HG03025 (cell line): Measurements from ENCODE around the gene MYL7.

ENCODE experiments used
- ATAC-seq: cut with Tn5 transposase; IDR thresholded peaks from one replicate; pipeline ENCODE4 v1.9.1; 2021; ENCODE audit warnings: mild to moderate bottlenecking, moderate library complexity; ENCODE audit not compliant: unreplicated experiment, low FRiP score

Gene MYL7

DNA sequence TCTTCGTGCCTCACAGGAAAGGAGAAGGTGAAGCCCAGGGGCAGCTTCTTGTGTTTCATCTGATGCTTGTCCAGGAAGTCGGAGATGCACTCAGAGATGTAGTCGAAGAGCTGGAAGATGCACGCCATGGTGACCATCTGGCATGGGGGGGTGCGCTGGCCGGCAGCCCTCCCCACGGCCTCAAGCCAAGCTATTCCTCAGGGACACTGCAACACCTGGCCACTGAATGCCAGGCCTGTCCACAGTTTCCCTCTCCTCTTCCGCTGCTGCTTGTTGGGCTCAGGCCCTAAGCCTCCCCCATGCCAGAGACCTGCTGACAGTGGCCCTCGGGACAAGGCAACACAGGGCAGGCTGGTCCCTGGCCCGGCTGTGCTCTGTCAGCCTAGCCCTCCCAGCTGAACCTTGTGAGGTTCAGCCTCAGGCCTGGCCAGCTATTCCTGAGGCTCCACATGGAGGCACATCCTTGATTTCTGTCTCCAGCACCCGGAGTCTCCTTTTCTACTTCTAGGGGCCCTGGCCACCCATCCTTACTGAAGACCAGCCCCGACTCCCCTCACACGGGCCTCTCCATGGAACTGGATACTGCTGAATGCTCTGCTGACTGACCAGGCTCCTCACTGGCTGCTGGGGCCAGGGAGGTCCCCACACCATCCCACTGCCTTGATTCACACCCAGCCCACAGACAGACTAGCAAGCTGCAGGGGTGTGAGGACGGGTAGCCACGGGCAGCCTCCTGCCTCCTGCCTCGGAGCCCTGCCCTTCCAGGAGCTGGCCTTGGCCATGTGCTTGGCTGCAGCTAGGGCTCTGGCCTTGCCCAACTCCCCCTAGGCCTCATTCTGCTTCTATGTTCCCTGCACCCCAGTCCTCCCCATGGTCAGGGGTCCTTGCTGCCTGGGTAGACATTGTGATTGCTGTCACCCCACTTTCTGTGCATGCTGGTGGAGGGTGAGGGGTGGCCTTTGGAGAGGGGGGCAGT is 10.1 kb upstream of the MYL7 start:
- ATAC-seq: no peak

DNA sequence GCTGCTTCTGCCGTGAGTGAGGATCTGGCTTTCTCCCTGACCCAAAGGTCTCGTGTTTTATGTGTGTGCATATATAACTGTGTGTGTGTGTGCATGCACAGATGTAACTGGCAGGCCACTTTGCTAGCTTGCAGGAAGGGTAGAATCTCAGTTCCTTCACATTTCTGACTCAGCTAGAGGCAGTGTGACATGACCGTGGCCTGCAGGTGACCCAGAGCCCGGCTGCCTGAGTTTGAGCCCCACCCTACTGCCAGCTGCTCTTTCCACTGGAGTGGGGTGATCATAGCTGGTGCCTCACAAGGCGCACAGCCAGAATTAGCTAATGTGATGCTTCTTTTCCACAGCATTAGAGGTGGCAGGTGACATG is 9.3 kb upstream of the MYL7 start:
- no peak for ATAC-seq

DNA sequence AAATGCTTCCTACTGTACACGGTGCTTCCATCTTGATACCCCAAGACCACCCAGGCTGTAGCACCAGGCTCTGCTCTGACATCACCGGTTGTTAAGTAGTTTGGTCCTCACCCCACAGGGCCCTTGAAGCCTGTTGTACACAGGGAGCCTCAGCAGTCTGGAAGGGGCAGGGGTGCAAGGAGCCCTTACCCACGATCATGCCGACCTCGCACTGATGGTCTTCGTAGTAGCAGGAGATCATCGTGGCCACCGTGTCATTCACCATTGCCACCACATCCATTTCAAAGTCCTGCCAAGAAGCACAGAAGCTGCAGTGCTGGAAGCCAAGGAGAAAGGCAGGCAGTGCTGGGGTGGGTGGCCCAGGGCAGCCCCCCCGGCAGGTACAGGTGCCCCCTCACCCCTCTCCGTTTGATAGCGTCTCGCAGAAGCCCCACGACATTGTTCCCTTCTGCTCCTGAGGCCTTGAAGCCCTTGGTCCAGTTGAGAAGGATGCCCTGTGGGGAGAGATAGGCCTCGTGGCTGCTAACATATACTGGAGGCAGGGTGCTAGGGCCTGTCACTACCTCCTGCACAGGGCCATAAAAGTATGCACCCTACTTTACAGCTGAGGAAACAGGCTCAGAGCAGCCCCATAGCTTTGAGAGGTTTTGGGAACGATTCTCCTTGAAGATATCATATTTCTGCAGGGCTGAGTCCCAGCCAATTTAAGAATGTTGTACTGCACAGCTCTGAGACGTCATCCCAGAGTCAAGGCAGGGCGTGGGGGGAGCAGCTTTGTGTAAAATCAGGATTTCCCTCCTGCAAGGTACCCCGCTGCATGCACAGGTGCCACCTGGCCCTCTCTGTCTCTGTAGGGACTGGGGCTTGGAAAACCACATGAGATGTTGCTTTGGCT is 8.7 kb upstream of the MYL7 start:
- ATAC-seq: no peak

DNA sequence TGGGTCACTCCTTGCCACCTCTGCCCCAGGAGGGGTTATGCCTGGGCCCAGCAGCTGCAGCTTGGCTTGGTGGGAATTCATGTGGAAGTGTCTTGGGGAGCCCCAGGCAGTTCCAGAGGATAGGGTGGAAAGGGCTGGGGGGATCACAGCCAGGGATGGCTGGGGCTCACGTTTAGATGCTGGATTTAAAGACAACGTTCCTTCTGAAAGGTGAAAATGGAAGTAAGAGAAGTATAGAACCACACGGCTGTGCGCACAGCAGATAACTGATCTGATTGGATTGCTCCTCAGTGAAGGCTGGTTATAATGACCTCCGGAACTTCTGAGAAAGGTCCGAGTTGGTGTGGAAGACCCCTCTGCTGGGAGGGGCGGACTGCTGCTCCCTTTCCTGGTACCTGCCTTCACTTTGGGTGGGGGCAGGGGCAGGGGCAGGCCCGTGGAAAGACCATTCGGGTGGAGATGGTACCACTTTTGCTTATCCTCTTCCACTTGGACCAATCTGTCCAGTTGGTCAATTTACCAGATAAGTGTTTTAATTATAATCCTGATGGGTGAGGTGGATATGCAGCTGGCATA is 7.9 kb upstream of the MYL7 start:
- no peak for ATAC-seq

DNA sequence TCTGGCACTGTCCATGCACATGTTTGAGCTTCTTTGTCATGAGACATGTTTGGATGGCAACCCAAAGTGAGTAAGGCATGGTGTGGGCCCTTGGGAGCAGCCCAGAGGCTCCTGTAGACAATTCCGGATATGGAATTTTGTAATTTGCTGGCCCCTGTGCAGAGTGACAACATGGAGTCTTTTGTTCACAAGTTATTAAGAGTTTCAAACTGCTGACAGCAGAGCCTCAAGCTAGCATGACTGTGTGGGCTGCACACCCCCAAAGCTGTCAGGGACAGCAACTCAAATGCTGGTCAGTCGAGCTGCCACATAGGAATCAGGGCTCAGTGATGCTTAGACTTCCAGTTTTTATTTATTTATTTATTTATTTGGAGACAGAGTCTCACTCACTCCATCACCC is 7.0 kb upstream of the MYL7 start:
- no peak for ATAC-seq

DNA sequence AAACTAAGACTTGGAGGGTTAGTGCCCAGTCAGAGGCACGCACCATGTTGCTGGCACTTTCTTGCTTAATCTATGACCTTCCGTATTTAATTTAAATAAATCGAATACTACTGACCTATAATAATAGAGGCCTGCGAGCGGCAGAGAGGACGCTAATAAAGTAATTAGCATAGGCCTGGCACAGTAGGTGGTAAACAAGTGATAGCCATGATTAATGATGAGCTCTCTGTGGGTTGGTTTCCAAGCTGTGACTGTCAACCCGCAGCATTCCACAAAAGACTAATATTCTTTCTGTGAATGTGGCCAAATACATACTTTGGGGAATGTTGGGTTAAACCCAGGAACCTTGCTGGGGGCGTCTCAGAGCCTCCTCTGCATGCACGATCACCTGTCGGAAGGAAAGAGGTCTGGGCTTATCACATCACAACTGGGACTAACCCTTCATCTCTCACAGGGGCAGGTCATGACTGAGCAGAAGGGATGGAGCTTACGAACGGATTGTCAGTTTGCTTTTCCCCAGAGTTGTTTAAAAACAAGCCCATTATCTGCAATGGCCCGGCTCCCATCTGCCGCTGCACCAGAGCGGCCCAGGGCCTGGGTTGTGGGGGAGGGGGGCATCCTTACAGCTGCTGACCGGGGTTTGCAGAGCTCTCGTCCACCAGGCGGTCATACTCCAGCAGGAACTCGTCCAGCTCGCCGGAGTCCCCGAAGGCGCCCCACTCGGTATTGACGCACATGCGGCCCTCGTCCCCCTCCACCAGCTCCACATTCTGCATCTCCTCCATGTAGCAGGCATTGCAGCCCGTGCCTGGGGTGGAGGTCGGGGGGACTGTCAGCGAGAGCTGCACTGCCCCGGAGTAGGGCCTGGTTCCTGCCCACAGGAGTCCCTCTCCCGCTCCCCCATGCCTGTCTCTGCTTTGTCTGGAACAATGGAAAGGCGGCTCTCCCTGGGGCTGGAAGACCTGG is 6.2 kb upstream of the MYL7 start:
- ATAC-seq: no peak

DNA sequence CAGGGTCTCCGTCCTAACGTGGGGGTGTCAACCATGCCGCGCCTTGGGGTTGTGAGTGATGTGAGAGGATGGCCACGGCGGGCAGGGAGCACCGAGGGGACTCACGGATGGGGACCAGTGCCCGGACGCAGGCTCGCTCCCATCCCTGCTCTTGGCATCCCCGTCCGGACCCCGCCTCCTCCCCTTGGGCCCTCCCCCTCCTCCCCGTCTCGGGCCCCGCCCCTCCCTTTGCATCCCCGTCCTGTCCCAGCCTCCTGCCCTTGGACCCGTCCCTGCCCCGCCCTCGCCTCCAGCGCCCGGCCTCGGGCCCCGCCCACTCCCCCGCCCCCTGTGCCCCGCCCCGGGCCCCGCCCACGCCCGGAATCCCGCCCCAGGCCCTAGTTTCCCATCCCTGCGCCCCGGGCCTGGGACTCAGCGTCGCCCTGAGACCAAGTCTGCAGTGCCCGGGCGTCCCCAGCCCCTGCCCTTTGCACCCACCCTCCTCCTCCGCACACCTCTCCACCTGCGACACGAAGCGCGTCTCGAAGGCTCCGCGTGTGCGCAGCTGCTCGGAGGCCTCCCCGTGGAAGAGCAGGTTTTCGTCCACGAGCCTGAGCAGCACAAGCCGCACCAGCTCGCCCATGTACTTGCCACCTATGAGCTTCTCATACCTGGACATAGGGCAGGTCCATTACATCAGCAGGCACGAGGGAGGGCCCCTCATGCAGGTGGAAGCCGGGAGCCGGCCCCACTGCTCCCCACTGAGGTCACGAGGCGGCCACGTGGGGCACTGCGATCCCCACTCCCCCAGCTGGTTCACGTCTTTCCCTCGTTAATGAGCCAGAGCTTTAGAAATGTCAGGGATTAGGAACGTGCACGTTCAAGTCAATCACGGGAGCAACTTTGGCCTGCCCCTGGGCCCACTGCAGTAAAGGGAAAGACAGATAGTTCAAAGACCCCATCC is 5.1 kb upstream of the MYL7 start:
- no peak for ATAC-seq

DNA sequence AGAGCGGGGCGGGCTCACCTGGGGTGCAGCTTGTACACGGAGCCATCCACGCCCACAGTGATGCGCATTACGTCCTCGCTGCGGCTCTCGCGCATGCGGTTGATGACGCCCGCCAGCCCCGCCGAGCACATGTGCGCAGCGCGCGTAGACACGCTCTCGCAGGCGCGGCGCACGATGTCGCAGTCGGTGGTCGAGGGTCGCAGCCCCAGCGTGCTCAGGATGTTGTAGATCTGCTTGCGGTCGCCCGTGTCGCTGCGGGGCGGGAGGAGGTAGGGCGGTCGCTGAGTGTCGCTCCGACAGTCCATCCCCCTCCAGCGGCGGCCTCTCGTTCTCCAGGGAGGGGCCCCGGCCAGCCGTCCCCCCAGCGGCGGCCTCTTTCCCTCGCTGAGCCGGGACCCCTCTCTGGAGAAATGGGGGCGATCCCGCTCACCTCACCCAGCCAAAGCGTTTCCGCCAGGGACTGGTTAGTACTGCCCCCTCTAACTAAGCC is 4.4 kb upstream of the MYL7 start:
- no peak for ATAC-seq

DNA sequence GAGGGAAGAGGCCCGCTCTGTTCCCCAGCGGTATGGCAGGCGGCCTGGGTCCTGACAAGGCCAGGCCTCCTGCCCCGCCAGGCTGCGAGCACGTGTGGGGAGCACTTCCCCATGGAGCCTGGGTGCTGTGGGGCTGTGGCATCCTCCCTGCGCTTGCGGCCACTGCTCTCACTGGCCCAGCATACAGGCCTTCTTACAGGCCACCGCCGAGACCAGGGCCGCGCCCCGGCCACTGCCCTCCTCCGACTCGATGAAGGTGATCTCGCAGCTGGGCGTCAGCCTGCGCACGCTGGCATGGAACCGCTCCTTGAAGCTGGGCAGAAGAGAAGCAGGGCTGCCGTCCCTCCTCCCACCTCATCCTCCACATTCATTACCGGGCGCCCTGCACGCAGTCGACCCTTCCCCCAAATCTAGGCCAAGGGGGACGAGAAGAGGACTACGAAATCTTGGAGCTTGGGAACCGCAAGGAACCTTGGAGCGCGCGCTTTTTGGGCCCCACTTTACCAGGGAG is 3.9 kb upstream of the MYL7 start:
- ATAC-seq: no peak

DNA sequence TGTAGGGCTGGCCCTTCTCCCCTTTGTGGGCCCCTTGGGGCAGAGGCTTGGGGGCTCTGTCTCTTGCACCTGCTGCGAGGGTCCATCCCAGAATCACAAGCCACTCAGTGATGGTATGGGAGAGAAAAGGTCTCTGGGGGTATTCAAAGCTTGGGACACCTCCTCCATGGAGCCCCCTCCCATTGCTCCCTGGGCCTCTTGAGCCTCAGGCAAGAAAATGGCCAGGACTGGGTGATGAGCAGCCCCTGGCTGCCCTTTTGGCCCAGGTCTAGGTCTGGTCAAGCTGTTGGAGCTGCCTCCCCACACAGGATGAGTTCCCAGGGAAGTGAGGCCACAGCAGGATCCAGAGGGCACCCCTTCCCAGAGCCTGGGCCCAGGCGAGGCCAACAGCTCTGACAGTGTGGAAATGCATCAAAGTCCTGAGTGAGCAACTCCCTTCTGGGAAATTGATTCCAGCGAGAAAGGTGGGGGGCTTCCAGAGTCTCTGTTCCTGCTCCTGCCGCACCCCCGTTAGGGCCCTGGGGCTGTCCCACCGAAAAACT is 3.4 kb upstream of the MYL7 start:
- ATAC-seq: no peak

DNA sequence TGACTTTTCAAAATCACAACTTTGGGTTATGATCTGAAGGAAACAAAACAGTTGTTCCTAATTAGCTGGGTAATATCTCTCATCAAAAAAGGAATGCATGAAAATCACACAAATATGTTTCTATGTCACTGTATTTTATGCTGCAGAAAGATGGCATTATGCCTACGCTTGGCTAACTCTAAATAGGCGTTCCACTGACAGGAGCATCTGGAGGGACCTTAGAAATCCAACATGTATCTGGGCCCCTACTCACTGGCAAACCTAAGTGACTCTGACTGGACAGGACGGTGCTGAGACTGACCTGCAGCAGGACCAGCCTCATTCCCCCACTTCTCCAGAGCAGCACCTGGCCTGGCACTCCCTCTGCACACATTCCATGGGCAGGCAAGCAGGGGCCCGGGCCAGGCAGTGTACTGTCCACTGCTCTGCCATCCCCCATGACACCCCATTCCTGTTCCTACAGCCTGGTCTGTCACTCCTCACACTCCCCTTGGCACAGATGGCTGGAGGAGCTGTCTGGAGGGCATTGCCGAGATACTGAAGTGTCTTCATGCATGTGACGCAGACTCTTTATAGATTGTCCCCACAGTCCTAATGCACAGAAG is 2.6 kb upstream of the MYL7 start:
- no peak for ATAC-seq

DNA sequence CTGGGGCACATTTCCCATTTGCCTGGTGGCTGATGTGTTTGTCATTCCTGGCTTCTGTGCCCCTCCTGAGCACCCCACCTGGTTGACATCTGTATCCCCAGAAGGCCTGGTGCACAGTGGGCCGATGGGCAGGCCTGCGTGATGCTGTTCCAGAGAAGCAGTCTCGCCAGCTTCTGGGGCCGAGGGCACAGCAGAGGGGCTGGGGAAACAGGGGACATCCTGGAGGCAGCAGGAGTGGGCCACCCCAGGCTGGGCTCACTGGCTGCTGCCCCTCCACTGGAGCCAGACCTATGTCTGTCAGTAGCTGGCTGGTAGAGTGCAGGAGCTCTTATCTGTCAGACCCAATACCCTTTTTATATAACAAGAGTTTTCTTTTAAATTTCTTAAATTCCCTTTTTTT is 896 bp upstream of the MYL7 start:
- ATAC-seq: no peak

DNA sequence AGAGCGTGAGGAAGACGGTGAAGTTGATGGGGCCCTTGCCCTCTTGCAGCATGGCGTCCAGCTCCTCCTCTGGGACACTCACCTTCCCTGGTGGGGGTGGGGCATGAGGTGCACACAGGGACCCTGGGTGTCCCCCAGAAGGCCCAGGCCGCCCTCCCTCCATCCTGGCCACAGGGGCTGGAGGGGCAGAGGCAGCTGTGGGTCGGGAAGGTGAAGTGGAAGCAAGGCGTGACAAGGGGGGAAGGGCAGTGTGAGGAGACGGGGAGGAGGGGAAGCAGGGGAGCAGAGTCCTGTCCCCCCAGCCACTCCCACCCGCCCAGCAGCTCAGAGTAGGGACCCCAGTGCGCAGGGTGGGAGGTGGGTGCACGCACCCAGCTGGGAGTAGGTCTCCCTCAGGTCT is 791 bp downstream of the MYL7 start:
- ATAC-seq: no peak

DNA sequence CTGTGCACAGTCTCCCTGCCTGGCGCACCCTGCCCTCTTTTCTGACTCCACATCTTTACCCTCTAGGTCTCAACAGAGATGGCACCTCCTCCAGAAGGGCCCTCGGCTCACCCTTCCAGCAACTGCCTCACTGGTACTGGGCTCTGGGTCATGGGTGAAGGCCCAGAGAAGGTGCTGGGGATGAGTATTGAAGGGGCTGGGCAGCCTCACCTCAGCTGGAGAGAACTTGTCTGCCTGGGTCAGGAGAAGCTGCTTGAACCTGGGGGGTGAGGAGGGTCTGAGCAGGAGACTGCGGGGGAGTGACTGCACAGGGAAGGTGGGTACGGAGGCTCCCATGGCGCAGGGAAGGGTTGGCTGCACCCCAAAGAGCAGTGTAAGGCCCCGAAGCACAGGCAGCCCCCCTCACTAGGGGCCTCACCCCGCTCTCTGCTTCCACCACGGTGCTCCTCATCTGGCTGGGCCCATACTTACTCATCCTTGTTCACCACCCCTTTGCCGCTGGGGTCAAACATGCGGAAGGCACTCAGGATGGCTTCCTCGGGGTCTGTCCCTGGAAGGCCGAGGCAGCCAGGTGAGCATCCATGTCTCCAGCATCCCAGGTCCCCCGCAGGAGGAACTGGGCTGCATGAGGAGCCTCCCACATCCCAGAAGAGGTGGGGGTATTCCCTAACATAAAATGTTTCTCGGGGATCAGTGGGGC is 1.7 kb downstream of the MYL7 start:
- no peak for ATAC-seq

DNA sequence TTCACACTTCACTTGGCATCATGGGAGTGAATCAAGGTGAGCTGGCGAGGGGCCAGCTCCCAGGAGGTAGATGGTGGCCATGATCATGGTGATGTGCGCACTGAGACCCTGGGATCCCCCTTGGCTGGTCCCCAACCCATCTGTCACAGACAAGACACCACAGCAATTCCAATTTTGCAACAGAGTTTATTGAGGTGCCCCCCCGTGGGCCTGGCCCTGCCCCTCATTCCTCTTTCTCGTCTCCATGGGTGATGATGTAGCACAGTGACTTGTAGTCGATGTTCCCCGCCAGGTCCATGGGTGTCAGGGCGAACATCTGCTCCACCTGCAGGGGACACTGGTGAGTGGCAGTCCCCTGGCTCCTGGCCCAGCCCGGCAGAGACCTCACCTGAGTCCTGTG is 2.4 kb downstream of the MYL7 start:
- no peak for ATAC-seq

DNA sequence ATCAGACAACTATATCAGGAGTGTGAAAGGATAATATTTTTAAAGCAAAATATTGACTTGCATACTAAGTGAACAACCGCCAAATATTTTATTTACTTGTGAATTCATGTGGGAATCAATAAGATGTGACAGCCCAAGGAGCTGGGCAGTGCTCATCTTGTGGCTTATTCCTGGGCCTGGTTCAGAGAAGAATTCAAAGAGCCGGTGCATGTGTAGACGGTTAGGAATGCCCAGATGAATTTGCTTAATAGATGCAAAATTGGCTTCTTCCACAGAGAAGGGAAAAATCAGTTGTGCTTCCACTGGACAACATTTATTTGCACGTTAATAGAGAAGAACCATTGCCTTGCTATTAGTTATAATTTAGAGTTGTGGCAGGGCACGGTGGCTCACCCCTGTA is 4.4 kb downstream of the MYL7 start:
- ATAC-seq: no peak

DNA sequence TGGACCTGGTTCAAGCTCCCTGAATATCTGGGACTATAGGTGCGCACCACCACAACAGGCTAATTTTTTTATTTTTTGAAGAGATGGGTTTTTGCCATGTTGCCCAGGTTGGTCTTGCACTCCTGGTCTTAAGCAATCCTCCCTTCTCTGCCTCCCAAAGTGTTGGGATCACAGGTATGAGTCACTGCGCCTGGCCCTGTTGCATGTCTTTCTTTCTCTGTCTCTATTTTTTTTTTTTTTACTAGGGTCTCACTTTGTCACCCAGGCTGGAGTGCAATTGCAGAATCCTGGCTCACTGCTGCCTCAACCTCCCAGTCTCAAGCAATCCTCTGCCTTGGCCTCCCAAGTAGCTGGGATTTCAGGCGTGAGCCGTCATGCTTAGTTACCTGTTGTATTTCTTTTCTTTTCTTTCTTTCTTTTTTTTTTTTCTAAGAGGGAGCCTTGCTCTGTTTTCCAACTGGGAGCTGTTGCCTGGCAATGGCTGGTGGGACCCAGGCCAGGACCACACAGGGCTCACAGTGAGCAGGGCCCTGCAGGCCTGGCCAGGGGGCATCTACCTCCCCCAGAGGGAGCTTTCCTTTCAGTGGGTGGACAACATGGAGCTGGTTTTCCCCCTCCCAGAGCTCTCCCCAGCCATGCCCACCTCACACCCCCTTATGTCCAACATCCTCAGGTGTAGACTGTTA is 6.0 kb downstream of the MYL7 start:
- no peak for ATAC-seq
